Amniotic stem cell (primary cell): Measurements from ENCODE around the gene MAPKAPK3.
A peak's percentile ranks its signal among the peaks of the same experiment; 100 is the strongest.
"Not testable (repeated sequence)": the region's sequence is repeated elsewhere in the genome, so short reads cannot be mapped to it uniquely, and the experiment has no call there.

Experiments
- DNase-seq: peaks from one replicate; lab custom pipeline; 2025; lab: John Stamatoyannopoulos, UW

Gene MAPKAPK3

GRCh38 chr3:50656417-50657195, 39.7 kb downstream of the MAPKAPK3 start:
- DNase-seq, result no peak

DNA sequence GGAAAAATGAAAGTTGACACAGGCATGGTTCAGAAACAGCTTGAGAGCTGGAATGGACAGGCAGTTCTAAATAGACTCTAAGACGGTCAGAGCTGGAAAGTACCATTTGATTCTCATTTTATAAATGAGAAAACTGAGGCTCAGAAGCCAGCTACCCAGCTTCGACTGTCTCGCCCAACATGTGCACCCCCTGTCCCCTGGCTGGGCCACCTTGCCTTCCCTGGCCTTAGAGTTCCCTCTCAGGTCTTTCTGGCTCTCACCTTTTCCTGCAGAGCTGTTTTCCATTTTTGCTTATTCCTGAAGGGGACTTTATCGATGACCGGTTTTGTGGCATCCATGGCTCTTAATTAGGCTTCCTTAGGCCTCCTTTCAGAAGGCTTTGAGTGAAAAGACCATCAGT, 40.5 kb downstream of the MAPKAPK3 start:
- no peak for DNase-seq

DNA sequence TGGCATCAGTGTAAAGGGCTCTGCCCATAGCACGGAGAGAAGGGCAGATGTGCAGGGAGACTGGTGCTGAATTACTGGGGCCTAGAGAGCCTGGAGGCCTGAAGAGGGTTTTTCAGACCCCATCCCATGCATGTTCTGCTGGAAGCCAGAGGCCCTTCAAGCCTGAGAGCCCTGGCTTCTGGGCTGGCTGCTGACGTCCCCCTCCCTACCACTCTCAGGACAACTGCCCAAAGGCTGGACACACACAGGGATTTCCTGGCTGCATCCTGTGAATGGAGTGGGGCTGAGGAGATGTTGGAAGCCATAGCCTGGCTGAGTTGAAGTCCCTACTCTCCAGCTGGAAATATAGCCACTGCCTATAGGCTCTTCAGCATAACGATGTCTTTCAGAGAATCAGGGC, 40.9 kb downstream of the MAPKAPK3 start:
- DNase-seq, result no peak

DNA sequence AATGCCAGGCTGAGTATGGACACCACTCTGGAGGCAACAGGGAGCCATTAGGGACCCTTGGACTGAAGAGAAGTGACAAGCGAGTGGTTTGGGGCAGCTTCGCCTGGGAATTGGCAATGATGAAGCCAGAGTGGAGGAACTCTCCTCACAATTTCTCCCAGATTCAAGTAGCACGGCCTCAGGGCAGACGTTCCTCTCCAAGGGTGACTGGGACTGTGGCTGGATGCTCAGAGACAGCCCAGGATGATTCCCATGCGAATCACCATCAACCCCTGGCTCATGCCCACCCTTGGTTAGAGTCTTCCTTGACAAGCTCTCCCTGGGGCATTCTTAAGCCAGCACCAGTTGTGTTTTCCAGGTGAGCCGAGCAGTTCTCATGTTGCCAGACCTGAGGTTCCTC, 41.5 kb downstream of the MAPKAPK3 start:
- no peak for DNase-seq

- no peak for DNase-seq
These were observed 41.9 kb downstream of the MAPKAPK3 start for GRCh38 chr3:50658831-50659230.

GRCh38 chr3:50660386-50660785, 43.4 kb downstream of the MAPKAPK3 start:
- no peak for DNase-seq

DNA sequence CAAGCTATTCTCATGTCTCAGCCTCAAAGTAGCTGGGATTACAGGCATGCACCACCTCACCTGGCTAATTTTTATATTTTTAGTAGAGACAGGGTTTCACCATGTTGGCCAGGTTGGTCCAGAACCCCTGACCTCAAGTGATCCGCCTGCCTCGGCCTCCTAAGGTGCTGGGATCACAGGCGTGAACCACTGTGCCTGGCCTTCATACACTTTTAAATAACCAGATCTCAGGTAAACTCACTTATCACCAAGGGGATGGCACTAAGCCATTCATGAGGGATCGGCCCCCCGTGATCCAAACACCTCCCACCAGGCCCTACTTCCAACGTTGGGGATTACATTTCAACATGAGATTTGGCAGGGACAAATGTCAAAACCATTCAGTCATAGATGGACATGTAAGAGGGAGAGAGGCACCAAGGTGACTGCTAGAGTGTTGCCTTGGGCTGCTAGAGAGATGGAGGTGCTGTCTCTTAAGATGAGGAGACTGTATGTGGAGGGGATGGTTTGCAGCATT, 44.4 kb downstream of the MAPKAPK3 start:
- DNase-seq, result no peak

GRCh38 chr3:50662408-50662807, 45.5 kb downstream of the MAPKAPK3 start:
- DNase-seq, result no peak

GRCh38 chr3:50665081-50665840, 48.3 kb downstream of the MAPKAPK3 start:
- no peak for DNase-seq

DNA sequence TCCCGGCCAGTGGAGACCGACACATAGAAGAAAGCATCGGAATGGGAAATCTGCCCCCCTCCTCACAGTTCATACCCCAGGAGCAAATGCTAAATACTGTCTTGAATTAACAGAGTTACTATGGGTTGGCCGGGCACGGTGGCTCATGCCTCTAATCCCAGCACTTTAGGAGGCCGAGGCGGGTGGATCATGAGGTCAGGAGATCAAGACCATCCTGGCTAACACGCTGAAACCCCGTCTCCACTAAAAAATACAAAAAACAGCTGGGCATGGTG, 48.8 kb downstream of the MAPKAPK3 start:
- not testable (repeated sequence) for DNase-seq

DNA sequence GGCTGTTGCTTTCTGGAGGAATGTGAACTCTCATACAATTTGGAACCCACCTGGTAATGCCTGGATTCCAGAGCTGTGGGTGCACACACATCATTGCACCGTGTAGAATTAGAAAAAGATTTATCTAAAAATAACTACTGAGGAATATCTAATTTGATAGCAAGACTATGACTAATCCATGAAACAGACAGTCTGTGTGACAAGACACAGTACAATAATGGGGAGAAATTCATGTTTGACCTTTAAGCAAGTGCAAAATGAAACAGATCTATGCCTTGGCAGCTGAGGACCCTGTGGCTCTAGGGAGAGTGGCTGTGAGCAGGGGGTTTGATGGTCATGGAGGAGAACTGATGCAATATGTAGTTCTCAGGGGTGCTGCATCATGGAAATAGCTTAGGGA, 49.9 kb downstream of the MAPKAPK3 start:
- no peak for DNase-seq

- DNase-seq, result peak; percentile 35
These were observed 54.4 kb downstream of the MAPKAPK3 start for GRCh38 chr3:50671331-50671730.

DNA sequence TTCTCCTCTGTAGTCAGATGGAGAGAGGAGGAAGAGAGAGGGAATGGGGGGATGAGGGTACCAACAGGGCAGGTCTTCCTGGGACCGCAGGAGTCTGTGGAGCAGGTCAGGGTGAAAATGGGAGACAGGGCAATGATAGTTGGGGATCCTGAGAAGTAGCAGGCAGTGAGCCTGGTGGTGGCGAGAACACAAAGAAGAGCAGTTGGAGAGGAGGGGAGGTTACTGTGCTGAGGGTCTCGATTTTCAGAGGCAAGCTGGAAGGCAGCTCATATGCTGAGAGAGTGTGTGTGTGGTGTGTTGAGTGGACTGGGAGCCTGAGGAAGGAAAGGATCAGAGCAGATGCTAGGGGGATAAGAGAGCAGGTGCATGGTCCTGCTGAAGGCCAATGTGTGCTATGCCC, 55.7 kb downstream of the MAPKAPK3 start:
- no peak for DNase-seq

DNA sequence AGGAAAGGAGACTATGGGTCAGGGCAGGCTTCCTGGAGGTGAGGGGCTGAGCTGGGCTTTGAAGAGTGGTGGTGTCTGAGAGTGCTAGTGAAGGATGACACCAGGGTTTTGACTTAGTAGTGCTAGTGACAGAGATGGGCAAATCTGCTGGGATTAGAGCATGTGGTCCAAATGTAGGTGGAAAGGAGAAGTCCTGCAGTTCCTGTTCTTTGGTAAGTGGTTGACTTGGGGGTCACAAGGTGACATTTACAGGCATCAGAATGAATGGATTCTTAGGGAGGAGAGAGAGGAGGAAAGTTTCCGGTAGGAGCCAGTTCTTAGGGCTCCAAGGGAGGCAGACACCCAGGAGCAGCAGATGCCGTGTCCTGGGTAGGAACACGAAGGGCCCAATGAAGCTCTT, 57.0 kb downstream of the MAPKAPK3 start:
- no peak for DNase-seq

GRCh38 chr3:50674349-50675178, 57.6 kb downstream of the MAPKAPK3 start, which contains the start of gene DOCK3:
TSS of gene DOCK3 (plus strand) at chr3:50674927. CDS start at chr3:50675264, 337 bp downstream.
- no peak for DNase-seq

- DNase-seq, result no peak
These were observed 58.5 kb downstream of the MAPKAPK3 start for GRCh38 chr3:50675179-50676030.

- no peak for DNase-seq
These were observed 59.2 kb downstream of the MAPKAPK3 start for GRCh38 chr3:50676031-50676705.

DNA sequence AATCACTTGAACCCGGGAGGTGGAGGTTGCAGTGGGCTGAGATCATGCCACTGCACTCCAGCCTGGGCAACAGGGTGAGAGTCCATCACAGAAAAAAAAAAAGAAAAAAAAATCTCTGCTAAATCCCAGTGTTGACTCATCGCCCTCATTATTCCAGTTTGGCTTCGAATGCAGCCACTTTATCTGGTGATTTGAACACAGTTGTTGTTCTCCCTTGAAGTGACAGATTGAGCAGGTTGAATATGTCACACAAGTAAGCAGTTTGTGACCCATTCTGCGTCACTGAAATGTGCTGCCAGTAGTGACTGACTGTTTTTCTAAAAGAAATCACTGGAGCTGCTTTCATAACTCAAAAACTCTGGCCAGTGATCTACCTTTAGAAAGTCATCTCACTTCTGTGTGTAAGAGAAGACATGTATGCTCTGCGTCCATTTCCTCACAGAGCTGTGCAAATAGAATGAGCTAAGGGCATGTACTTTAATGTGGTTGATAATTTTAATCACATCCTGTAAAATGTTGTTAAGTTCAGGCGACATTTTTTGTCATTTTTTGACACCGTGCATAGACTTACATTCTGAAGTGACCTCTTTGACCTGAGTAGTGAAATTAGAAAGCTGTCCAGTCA, 70.3 kb downstream of the MAPKAPK3 start:
- no peak for DNase-seq

- no peak for DNase-seq
These were observed 71.0 kb downstream of the MAPKAPK3 start for GRCh38 chr3:50687916-50688315.

- not testable (repeated sequence) for DNase-seq
These were observed 71.7 kb downstream of the MAPKAPK3 start for GRCh38 chr3:50688602-50689001.
